ENCODE measurements around the gene SYT13.

DNA sequence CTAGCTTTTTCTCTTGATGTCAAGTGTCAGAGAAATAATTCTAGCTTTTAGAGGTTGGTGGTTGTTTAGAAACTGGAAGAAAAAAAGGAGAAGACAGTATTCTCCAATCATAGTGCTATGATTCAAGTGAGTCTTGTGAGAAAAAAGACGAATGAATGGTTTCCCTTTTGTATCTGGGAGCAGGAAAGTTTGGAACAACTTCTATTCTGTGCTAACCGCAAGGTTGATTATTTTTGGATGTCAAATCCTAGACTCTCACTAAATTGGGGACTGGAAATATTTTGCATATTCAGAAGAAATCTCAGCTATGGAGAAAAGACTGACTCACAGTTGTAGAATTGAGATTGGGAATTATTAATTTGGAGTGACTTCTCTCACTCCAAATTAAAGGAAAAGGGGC lies 69.2 kb downstream of the SYT13 start:
- no peak for TF ChIP-seq CTCF (IDR thresholded peaks at IDR 0.05; ENCODE audit: low read depth, low read length)
- no peak for TF ChIP-seq EZH2phosphoT487 (IDR thresholded peaks at IDR 0.05; ENCODE audit: low read depth)

All from OCI-LY3 (cell line).